GM19455 (cell line): ENCODE results near the gene TMEM129.

Experiments used
- ATAC-seq: cut with Tn5 transposase; IDR thresholded peaks from one replicate; pipeline ENCODE4 v1.9.1; 2021; ENCODE audit not compliant: unreplicated experiment

Gene TMEM129

GRCh38 chr4:1722551-1723118, 1.5 kb upstream of the TMEM129 start:
- ATAC-seq: no peak

GRCh38 chr4:1721666-1722550, 785 bp upstream of the TMEM129 start:
- no peak for ATAC-seq

GRCh38 chr4:1720163-1720983, 750 bp downstream of the TMEM129 start:
- ATAC-seq: peak; percentile 21

DNA sequence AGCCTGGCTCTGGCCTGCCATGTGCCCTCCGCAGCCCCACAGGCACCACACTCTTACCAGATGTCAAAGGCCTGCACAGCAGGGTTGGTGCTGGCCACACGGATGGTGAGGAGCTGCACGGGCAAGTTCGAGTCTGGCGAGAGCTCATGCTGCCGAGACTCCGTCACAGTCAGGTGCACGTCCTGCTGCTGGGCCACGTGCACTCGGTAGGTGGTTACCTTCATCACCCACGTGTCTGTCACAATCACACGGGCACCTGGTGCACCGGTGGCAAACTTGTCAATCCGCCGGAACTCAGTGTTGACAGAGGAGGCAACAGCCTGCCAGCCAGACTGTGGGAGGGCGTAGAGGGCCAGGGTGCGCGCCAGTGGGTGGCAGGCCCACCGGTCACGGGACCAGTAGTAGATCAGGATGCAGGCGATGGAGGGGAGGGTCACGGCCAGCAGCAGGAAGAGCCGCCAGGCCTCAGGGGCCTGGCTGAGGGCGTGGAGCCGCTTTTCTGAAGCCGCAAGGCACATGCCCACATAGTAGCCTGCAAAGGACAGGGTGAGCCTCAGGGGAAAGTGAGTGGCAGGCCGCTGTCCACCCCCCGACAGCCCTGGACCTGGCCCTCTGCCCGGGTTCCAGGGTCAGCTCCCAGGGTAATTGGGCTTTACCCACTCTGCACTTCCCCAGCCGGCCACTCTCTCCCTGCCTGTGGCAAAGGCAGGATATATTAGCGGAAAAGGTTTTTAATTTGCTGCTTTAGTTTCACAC, 2.9 kb downstream of the TMEM129 start:
- no peak for ATAC-seq

DNA sequence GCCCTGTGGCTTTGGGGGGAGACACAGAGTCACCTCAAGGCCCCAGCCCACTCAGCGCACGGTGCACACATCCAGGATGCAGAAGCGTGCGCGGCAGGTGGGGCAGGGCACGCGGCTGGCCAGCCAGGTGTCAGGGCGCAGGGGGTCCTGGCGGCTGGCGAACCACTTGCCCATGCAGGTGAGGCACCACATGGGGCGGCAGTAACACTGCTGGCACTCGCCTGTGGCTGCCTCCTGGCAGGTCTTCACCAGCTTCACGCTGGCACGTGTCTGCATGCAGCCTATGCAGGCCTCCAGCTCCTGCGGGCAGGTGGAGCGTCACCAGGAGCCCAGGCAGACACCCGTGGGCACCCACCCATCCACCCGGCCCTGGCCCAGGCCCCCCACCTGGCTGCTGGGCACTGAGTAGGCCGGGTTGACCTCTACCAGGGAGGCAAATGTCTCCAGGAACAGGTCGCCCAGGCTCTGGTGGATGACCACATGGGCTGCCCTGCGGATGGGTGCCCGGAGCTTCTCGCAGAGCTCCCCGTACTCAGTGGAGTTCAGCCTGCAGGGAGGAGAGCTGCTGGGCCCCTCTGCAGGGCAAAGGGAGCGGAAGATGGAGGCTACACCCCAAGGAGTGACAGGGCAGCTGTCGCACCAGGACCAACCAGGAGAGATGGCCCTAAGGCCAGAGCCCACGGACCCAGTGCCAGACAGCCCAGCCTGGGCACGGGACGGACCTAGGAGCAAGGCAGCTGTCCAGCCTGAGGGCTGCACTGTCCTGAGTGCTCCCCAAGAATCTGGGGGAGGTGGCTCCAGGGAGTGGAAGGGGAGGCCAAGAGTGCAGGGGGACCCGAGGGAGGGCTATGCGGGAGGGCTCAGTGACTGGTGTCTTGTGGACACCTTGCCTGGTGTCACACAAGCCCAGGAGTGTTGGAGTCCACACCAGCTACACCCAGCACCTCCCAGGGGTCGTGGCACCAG, 3.7 kb downstream of the TMEM129 start:
- ATAC-seq: no peak

GRCh38 chr4:1716065-1716945, 4.8 kb downstream of the TMEM129 start:
- no peak for ATAC-seq

- ATAC-seq: no peak
These were observed 5.9 kb downstream of the TMEM129 start for GRCh38 chr4:1715002-1715758.

GRCh38 chr4:1714303-1715001, 6.7 kb downstream of the TMEM129 start:
- ATAC-seq: no peak

DNA sequence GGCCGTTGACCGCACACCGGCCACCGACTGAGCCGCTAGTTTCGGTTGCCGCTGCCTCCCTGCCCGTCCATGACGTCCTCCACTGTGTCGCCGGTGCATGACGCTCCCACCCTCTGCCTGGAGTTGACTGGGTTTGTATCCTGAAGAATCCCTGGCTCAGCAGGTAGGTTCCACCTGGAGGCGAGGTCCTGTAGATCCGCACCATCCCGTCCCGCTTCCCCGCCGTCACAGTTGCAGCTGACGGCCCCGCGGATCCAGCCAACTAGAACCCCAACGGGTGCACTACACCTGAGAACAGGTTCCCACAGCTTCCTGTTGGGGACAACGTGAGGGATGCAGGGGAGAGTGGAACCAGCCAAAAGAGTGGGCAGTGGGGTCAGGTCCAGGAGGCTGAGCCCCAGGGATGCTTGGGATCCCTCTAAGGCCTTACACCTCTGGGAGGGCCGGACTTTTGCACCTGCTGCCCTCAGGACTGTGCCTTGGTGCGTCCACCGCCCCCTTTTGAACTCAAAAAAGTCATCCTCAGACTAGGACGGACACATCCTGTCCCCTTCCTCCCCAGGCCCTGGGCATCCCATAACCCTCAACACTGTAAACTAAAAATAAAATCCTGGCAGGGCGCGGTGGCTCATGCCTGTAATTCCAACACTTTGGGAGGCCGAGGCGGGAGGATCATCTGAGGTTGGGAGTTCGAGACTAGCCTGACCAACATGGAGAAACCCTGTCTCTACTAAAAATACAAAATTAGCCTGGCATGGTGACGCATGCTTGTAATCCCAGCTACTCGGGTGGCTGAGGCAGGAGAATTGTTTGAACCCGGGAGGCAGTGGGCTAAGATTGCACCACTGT, 7.9 kb downstream of the TMEM129 start:
- ATAC-seq: peak; percentile 4

DNA sequence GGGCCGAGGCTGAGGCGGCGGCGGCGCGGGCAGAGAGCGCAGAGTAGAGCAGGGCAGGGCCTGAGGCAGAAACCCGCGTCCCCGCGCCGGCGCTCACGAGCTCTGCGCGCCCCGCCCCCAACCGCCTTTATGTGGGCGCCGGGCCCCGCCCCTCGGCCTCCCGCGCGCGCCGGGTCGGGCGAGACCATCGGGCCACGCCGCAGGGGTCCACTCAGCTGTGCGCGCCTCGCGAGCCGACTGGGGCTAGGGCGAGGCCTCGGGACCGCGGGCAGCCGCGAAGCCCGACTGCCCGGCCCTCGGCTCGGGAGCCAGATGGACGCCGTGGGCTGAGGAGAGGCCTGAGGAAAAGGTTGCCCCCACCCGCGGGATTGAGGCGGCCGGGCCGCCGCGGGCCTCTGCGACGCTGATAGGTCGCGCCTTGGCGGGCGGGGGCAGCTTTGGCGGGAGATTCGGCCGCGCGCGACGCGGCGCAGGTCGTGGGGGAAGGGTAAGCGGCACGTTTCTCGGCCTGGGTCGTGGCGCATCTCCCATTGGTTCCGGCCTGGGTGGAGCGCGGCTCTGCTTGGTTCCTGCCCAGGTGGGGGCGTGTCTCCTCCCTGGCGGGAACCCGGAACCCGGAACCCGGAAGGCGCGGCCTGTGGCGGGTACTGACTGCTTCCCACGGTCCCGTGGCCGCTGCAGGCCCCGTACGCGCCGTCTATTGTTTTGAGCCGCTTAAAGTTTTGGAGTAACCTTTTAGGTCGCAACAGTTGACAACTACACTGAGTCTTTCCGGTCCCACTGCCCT, 8.7 kb downstream of the TMEM129 start, which contains the start of gene SLBP:
SLBP (minus strand) TSS at position 104 of the 787 bp plus-strand sequence. CDS start 131 bp downstream, outside the sequence.
- peak; percentile 74 for ATAC-seq

DNA sequence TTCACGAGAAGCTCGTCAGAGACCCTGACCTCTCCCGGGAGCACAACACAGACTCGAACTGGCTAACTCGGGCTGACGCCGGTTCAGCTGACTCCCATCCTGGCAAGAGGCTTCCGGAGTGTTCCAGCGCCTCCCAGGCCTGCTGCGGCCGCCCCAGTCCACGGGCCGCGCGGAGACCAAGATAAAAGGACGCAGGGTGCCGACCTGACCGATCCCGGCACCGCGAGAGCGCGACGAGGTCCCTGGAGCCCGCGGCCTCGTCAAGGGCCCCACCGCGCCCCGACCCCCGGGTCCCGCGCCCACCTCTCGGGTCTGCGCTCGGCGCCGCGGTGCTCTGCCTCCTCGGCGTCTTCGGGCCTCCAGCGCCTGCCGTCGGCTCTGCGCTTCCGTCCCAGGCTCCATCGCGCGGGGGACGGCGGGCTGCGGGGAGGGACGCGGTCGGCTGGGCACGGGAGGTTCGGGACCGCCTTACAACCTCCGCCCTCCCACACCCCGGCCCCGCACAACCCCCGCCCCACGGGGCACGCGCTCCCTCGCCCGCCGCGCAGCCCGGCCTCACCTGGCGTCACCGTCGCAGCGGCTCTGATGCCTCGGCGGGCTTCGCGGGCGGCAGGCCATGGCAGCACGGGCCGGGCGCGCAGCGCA, 9.4 kb downstream of the TMEM129 start:
- ATAC-seq: peak; percentile 19

DNA sequence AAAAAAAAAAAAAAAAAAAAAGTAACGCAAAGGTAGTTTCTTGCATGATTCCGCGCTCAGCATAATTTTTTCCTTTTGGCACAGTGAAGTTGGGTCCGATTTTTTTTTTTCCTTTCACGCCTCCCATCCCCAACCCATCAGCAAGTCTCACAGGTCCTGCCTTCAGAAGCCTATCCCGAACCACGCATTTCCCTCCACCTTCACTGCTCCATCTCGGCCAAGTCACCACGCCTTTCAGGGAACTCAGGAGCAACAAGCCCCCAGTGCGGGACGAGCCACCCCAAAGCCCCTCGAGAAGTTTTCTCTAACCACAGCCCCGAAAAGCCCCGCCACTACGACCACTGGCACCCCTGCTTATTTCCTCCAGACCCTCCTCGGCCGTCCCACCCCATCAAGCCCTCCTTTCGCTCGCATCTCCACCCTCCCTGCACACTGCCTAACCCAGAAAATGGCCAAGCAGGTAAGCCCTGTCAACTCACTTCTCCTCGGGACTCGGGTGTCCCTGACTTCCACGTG, 10.0 kb downstream of the TMEM129 start:
- no peak for ATAC-seq

DNA sequence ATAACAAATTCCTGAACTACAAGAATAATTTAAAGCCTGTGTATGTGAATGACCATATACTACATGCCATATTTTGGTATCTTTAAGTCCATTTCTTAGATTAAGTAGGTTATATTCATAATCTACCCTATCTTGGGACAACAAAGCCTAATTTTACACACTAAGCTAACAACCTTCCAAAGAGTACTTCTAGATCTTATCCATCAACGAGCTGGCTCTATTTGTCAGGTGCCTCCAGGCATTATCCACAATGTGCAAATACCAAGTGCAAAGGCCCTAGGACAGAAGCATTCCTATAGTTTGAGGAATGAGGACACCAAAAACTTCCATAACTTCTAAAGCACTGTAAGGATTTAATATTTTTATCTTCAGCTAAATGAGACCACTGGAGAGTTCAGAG, 12.5 kb downstream of the TMEM129 start:
- ATAC-seq: no peak

DNA sequence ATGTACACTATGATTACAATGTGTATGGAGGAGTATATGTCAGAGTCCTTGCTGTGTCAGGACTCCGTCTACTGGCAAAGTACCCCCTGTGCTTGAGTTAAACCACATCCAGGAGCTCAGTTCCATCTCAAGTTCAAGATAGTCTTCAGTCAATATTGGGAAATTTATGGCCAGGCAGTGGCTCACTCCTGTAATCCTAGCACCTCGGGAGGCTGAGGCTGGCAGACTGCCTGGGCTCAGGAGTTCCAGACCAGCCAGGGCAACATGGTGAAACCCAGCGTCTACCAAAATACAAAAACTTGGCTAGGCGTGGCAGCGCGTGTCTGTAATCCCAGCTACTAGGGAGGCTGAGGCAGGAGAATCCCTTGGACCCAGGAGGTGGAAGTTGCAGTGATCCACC, 14.8 kb downstream of the TMEM129 start:
- ATAC-seq: no peak

DNA sequence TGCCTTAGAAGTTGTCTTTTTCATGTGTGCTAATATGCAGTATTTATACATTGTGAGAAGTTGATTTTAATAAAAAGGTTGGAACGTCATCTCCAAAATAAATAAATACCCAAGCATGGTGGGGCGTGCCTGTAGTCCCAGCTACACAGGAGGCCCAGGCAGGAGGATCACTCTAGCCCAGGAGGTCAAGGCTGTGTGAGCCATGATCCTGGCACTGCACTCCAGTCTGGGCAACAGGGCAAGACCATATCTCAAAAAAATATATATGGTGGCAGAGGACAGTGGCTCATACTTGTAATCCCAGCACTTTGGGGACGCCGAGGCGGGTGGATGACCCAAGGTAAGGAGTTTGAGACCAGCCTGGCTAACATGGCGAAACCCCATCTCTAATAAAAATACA, 15.4 kb downstream of the TMEM129 start:
- ATAC-seq: no peak
